Frontal cortex (tissue), 4 donors: Measurements from ENCODE around the gene LIMCH1. TPM values are rescaled to one million over a fixed set of nuclear protein-coding genes. Genes with fewer than 3 reads are reported as not detected.
A peak's percentile ranks its signal among the peaks of the same experiment; 100 is the strongest.
"Not testable (repeated sequence)": the region's sequence is repeated elsewhere in the genome, so short reads cannot be mapped to it uniquely, and the experiment has no call there.

Experiments used
- DNase-seq, 2 donors: peaks; one replicate each; pipeline ENCODE4 v3.0.0; 2012; ENCODE audit warnings: low spot score in 2 of 2
- FAIRE-seq: peaks from 2 replicates; lab custom pipeline; 2012; peaks lifted over from hg19 to GRCh38; lab: Jason Lieb, UNC
- total RNA-seq: library from RNA; depleted of rRNA; stranded (reverse); fragments of >200 nt; gene quantifications from one replicate; pipeline ENCODE4 v1.2.3, GENCODE V29; 2014
- donor health status: control.
- donor health status: control.
- donor health status: control.

LIMCH1 gene
- total RNA-seq, 1 donor from 2014 or later = 140 TPM

DNA sequence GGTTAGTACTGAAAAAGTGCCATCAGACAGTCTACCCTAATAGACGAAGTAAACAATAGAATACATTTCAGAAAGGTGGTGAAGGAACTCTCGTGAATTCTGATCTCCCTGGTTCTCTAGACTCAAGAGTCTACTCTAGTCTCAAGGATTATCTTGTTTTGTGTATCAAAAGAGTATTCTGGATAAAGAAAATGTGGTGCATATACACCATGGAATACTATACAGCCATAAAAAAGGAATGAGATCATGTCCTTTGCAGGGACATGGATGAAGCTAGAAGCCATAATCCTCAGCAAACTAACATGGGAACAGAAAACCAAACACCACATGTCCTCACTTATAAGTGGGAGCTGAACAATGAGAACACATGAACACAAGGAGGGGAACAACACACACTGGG is 173.7 kb downstream of the LIMCH1 start:
- FAIRE-seq, DNase-seq: not testable (repeated sequence)

GRCh38 chr4:41712425-41712824 is 174.5 kb downstream of the LIMCH1 start:
- FAIRE-seq = no peak
- no peak for DNase-seq

DNA sequence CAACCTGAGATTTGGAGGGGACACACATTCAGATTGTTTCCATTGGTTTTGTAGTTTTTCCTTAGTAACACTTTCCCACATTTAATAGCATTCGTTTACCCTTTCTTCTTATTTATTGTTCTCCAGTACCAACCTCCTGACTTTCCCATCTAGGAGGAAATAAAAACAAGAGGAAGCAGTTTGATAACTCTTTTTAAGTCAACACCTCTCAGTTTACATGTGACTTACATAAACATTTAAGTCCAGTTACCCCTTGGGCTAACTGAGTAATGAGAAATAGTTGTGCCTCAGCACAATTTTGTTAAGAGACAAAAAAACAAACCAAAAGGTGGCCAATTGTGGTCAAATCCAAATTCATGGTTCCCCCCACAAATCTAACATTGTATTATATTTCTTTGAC is 175.8 kb downstream of the LIMCH1 start:
- FAIRE-seq = no peak
- no peak for DNase-seq

GRCh38 chr4:41714364-41715000 is 176.5 kb downstream of the LIMCH1 start:
- DNase-seq (no peak), FAIRE-seq (no peak)

DNA sequence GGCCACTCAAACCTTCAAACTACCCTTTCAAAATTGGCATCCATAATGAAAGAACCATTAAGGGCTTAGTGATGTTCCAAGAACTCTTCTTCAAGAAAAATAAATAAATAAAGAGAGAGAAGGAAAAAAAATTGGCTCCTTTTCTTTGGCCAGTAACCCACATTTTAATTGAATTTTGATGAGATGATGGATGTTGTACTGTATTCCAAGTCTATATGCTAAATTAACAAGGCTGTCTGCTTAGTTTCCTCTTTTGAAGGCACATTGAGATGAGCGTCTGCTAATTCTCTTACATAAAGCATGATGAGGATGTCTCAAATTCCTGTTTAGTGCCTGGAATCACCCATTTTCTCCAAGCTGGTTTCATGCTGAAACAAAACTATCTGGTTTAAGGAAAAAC is 177.2 kb downstream of the LIMCH1 start:
- DNase-seq (no peak), FAIRE-seq (no peak)

- no peak for DNase-seq
These were observed 180.9 kb downstream of the LIMCH1 start for GRCh38 chr4:41718907-41719306.

GRCh38 chr4:41719417-41719816 is 181.5 kb downstream of the LIMCH1 start:
- no peak for FAIRE-seq
- no peak for DNase-seq

More at GRCh38 chr4:41718907-41719306, 180.9 kb downstream of the LIMCH1 start:
- FAIRE-seq = no peak

- FAIRE-seq = no peak
- no peak for DNase-seq
These were observed 184.2 kb downstream of the LIMCH1 start for GRCh38 chr4:41722181-41722580.

DNA sequence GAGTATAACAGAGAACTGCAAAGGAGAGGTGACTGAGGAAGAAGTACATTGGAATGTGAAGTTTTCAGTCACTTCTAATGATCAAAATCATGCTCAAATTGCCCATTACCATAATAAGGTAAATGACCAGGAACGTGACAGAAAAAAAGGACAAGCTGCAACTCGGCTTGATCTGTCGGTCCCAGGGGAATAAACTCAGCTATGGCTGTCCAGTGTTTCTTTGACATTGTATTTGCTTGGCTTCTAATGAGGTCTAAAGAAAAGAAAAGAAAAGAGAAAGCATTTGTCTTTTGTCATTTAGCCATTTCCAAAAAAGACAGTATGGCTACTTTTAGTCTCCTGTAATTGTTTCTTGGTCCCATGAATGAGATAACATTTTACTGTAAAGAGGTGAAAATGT is 185.3 kb downstream of the LIMCH1 start:
- no peak for DNase-seq
- no peak for FAIRE-seq

GRCh38 chr4:41725254-41725653 is 187.3 kb downstream of the LIMCH1 start:
- DNase-seq (no peak), FAIRE-seq (no peak)

- FAIRE-seq = no peak
- no peak for DNase-seq
These were observed 190.1 kb downstream of the LIMCH1 start for GRCh38 chr4:41727861-41728572.

GRCh38 chr4:41728573-41728913 is 190.6 kb downstream of the LIMCH1 start:
- FAIRE-seq (no peak), DNase-seq (no peak)

DNA sequence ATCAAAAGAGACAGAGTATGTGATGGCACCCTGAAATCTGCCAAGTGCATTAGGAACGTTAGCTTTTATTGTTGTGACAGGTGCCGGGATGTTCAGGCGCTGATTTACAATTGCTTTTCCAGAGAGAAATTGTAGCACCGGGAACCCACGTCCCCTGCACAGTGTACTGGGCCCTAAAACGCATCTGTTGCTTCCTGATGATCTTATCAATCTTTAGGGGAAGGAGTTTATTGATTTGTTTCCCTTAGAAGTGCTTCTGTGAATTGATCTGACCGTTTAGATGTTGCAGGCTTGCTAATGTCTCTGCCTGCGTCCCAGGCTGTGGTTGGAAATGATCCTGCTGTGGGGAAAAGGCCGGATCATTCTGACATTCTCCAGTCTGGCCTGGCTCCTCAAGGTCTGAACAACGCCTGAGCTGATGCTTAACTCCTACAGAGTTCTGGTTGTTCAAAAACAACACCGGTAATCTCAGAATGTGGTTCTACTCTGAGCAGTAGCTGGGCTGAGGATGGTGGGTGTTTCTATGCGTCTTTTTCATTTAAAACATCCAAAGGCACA is 193.7 kb downstream of the LIMCH1 start:
- FAIRE-seq (no peak), DNase-seq (no peak)

GRCh38 chr4:41734371-41734770 is 196.4 kb downstream of the LIMCH1 start:
- FAIRE-seq = no peak

GRCh38 chr4:41737491-41737890 is 199.5 kb downstream of the LIMCH1 start:
- not testable (repeated sequence) for FAIRE-seq, DNase-seq

More at GRCh38 chr4:41734371-41734770, 196.4 kb downstream of the LIMCH1 start:
- DNase-seq = no peak

DNA sequence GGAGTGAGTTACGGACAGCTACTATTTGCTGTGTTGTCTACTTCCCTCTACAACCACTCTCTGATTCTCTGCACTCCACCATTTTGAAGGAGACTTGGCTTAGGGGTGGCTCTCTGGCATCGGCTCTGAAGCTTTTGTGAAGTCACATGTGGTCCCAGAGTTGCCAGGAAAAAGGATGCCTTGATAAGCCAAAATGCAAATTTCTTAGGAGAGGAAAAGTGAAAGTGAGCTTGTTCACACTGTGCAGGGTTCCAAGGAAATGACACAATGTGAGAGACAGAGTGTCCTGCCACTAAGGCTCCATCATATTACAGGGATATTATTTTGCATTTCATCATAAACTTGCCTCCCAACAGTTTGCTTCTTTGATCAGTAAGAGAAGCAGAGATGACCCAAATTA is 203.4 kb downstream of the LIMCH1 start:
- FAIRE-seq = no peak

DNA sequence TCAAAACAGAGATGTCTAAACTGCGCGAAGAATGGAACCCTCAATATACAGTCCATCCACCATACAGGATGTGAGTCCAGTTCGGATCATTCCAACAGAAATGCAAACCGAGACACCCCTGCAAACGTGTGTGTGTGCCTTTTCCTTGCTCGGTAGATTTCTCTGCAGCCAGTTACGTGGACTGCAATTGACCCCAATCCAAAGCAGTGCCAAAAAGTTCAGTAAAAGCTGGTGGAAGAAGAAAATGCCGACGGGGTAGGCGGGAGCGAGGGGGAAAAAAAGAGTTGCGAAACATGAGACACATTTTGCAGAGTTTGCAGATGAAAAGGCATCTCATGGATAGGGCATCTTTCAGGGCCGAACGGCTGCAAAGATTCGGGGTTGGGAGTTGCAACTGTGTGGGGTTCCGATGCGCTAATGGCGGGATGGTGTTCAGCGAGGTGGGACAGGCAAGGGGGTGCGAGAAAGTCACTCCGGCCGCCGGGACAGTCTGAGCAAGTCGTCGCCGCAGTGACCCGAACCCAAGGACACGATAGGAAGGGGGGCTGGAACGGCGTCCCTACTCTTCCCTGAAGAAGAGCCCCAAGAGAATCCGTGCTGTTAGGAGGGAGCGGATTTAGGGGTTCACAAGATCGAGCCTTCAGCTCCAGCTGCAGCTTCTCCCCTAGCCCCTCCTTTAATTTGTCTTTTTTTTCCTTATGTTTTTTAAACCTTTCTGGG is 206.8 kb downstream of the LIMCH1 start:
- DNase-seq (no peak), FAIRE-seq (no peak)

More for the DNA sequence above, 203.4 kb downstream of the LIMCH1 start:
- no peak for DNase-seq

DNA sequence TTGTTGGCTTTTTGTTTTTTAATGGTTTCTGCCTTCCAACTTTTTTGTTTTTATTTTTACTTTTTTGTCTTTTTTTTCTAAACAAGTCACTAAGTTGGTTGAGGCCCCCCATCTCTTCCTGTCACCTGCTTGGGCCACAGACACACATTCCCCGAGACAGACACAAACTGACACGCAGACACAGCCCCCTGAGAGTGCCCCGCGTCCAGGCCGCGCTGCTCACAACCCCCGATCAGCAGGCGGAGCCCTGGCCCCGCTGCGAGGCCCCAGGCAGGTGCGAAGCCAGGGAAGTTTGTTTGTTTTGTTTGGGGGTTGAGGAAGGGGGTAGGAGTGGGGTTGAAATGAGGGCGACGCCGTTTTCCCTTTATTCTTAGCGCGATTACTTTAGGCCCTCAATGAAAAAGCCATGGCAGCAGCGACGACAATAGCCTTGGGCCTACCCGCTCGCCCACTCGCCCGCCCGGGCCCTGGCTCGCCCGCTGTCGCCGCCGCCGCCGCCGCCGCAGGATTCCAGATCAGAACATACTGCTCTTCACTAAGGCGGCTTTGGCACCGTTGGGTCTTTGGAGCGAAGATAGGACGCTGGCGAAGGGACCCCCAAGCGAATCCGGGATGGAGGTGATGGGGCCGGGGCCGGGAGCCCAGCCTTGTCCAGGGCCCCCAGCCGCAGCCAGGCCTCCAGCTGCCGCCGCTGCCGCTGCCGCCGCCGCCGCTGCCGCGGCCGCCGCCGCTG is 207.5 kb downstream of the LIMCH1 start:
- FAIRE-seq = no peak
- DNase-seq = peak in 1 of 2 donors; percentile 28

GRCh38 chr4:41746025-41746439 is 208.1 kb downstream of the LIMCH1 start:
- FAIRE-seq (no peak), DNase-seq (no peak)
